ENCODE measurements around the gene CRIP1.

The CRIP1 gene

DNA sequence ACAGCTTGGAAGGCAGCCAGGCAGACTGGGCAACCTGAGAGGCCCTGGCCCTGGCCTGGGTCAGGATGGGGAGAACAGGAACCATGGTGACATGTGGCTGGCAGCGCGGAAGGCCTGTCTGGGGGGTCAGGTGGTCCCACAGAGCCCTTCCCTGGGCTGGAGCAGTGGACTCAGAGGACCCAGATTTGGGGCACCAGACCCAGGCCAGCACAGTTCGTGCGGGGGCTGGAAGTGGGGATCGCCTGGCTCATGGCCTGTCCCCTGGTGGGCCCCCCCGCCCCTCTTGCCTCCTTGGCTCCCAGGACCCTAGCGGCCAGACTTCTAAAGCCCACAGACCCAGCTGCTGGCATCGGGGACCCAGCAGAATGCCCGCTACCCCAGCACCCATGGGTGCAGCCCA lies 45.7 kb upstream of the CRIP1 start:
- no peak for DNase-seq (ENCODE audit: low spot score)

DNA sequence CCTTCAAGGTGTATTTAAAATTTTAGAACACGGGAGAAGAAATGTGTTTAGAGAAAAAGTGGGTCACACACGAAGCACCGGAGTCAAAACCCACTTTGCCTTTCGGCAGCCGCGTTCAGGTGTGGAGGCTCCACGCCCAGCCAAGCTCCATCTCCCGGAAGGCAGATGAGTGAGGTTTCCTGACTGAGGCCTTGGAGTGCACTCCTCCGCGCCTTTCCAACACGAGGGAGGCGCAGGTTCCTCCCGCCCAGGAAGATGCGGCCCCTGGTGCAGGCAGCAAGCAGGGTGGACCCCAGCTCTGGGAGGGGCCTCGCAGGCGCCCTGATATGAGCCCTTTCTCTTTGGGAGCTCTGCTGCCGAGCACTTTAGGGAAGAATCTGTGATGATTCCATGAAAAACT lies 44.6 kb upstream of the CRIP1 start:
- no peak for DNase-seq (ENCODE audit: low spot score)
- TF ChIP-seq, protein P1, sequence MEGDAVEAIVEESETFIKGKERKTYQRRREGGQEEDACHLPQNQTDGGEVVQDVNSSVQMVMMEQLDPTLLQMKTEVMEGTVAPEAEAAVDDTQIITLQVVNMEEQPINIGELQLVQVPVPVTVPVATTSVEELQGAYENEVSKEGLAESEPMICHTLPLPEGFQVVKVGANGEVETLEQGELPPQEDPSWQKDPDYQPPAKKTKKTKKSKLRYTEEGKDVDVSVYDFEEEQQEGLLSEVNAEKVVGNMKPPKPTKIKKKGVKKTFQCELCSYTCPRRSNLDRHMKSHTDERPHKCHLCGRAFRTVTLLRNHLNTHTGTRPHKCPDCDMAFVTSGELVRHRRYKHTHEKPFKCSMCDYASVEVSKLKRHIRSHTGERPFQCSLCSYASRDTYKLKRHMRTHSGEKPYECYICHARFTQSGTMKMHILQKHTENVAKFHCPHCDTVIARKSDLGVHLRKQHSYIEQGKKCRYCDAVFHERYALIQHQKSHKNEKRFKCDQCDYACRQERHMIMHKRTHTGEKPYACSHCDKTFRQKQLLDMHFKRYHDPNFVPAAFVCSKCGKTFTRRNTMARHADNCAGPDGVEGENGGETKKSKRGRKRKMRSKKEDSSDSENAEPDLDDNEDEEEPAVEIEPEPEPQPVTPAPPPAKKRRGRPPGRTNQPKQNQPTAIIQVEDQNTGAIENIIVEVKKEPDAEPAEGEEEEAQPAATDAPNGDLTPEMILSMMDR (IDR thresholded peaks at IDR 0.05; ENCODE audit: extremely low read depth, missing control alignments): no peak

More for the DNA sequence above, 45.7 kb upstream of the CRIP1 start:
- TF ChIP-seq, protein P1 (IDR thresholded peaks at IDR 0.05; ENCODE audit: extremely low read depth, missing control alignments): no peak

DNA sequence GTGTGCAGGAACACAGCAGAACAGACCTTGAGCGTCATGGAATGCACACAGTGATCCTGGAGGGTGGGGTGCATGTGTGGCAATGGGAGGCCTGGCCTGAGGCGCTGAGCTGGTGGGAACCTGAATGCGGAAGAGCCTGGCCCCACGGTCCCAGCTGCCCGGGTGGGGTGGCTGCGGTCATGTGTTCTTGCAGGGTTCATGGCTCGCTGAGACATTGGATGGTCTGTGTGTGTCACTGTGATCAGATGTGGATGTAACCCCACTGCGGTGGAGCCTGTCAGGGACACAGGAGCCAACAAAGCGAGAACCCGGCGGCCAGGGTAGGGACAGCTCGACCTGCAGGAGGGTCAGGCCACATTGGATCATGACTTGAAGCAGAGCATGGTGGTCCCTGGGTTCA lies 43.9 kb upstream of the CRIP1 start:
- TF ChIP-seq, protein P1 (IDR thresholded peaks at IDR 0.05; ENCODE audit: extremely low read depth, missing control alignments): no peak
- DNase-seq (ENCODE audit: low spot score): no peak

DNA sequence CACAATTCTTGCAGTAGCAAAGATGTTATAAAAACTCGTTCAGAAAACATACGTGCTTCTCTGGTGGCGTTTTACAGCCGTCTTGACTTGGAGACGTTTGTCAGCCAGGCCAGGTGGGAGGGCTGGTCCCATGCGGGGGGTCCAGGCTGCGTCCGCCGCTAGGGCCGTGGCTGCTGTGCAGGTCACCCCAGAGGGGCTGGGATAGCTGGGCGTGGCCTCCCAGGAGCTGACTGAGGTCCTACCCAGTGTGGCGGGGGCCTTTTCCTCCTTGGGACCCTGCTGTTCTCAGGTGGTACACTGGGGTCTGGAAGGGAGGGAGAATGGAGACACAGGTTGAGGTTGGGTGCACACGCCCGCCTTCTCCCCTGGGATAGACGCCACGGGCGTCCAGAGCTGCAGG lies 41.8 kb upstream of the CRIP1 start:
- DNase-seq (ENCODE audit: low spot score): no peak
- TF ChIP-seq, protein P1 (IDR thresholded peaks at IDR 0.05; ENCODE audit: extremely low read depth, missing control alignments): no peak

DNA sequence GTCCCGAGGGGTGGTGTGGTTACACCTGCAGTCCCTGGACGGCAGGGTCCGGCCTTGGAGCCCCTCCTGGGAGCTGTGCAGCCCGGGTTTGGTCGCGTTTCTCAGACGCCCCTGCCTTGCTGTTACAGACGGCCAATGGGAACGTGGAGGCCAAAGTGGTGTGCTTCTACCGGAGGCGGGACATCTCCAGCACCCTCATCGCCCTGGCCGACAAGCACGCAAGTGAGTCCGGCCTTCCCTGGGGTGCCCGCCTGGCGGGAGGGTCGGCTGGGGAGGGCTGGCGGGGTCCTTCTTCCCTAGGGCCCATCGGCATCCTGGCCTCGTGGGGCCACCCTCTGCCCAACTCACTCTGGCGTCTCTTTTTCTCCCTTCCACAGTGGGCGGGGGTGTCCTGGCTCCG lies 41.4 kb upstream of the CRIP1 start:
- TF ChIP-seq, protein P1 (IDR thresholded peaks at IDR 0.05; ENCODE audit: extremely low read depth, missing control alignments): no peak
- DNase-seq (ENCODE audit: low spot score): no peak

DNA sequence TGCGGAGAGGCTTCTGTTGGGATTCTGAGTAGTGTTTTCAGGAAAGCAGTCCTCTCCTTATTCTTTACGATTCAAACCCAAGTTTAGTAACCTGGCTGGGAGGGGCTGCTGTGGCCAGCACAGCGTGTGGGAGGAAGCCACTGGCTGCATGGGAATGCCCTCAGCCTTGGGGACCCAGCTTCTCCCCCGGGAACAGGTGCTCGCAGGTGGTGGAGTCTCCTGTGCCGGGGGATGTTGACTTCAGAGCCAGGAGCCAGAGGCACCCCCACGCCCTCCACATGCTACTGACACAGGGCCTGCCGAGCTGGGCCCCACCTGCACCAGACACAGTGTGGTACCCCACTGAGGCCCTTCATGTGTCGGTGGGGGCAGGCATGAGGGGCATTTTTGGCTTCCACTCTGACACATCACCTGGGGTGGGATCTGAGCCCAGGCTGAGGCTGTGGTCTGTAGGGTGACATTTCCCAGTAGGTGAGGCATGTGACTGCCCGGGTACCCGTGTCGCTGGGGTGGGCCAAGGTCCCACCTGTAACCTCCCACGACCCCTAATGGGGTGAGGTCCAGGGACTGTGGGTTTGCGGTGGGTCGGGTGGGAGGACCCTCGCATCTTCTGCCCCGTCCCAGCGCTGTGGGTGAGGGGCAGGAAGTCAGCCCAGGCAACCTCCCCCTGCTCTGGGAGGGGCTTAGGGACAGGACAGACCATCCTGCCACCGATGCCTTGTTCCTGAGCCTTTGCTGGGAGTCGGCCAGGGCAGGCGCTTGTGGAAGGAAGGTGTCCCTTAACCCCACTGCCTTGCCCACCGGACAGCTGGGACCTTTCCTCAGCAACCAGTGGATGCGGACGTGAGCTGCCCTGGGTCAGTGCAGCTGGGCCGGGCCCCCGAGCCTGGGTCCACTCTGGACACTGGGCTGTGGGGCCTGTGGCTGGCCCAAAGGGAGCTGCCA lies 40.5 kb upstream of the CRIP1 start:
- TF ChIP-seq, protein P1 (IDR thresholded peaks at IDR 0.05; ENCODE audit: extremely low read depth, missing control alignments): no peak
- no peak for DNase-seq (ENCODE audit: low spot score)

DNA sequence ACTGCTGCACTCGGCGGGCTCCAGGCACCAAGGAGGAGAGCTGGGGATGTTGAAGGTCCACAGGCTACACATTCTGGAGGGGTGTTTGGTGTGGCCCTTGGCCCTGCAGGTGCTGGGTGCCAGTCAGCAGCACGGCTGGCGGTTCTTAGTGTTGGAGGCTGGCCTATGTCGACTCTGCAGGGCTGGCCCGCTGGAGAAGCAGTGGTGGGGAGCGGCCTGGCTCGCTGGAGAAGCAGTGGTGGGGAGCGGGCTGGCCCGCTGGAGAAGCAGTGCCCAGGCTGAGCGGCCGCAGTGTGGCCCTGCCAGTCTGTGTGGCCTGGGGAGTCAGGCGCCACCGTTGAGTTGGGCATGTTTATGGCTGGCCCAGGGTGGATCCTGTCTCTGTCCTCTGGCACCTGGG lies 39.7 kb upstream of the CRIP1 start:
- no peak for DNase-seq (ENCODE audit: low spot score)

More for the DNA sequence above, 39.7 kb upstream of the CRIP1 start:
- TF ChIP-seq, protein P1 (IDR thresholded peaks at IDR 0.05; ENCODE audit: extremely low read depth, missing control alignments): no peak
